A549 (cell line): ENCODE data around the gene ODF2L. TPM values are rescaled to one million over a fixed set of nuclear protein-coding genes. Genes with fewer than 3 reads are reported as not detected.

ENCODE experiments used
- ATAC-seq, 2 experiments: fragments of 200-7000 bp in 1 of 2; fragments of >200 bp in 1 of 2; cut with Nextera tagmentation in 1 of 2; cut with Tn5 transposase in 1 of 2; 3 replicates each; pipeline versions ENCODE4 v1.8.0 to v1.9.1; 2018 to 2020; ENCODE audit warnings: mild to moderate bottlenecking in 1 of 2, moderate library complexity in 1 of 2
- CTCF ChIA-PET: fragments of 300-600 bp; sonication (Branson Sonifier 250); formaldehyde crosslinking; extraction: SDS; loops from one replicate; lab custom pipeline; 2021; ENCODE audit warnings: antibody characterized with exemption, inconsistent platforms; lab: Yijun Ruan, JAX
- POLR2A ChIA-PET: fragments of 350-600 bp; formaldehyde crosslinking; extraction: SDS; loops from one replicate; lab custom pipeline; 2021; ENCODE audit warnings: antibody characterized with exemption, inconsistent platforms; lab: Yijun Ruan, JAX
- DNase-seq, 2 experiments: peaks; one replicate each; pipeline versions ENCODE4 v3.0.0 to v3.0.0-alpha.2; 2011 to 2016; ENCODE audit warnings: low read depth in 1 of 2, low spot score in 1 of 2
- FAIRE-seq: peaks from 2 replicates; lab custom pipeline; 2011; peaks lifted over from hg19 to GRCh38; lab: Jason Lieb, UNC
- H3K27ac ChIP-seq, 2 experiments: fragments of >200 bp; sonication (Bioruptor Twin); formaldehyde crosslinking; 3 replicates each; pipeline ENCODE4 v1.5.1; 2016 to 2017
- H3K4me1 ChIP-seq: fragments of >200 bp; sonication (Bioruptor Twin); formaldehyde crosslinking; 3 replicates; pipeline ENCODE4 v1.6.1; 2016
- H3K4me2 ChIP-seq: fragments of >200 bp; sonication (Bioruptor Twin); formaldehyde crosslinking; 3 replicates; pipeline ENCODE4 v1.6.1; 2016
- H3K4me3 ChIP-seq: fragments of >200 bp; sonication (Bioruptor Twin); formaldehyde crosslinking; 3 replicates; pipeline ENCODE4 v1.5.1; 2016
- H3K9me3 ChIP-seq: fragments of >200 bp; sonication (Bioruptor Twin); formaldehyde crosslinking; 3 replicates; pipeline ENCODE4 v1.6.1; 2016
- BHLHE40 ChIP-seq: IDR thresholded peaks from 2 replicates; pipeline ENCODE4 v1.6.1; 2012; ENCODE audit warnings: low read depth, low read length, inconsistent platforms
- CHD2 ChIP-seq: fragments of 150-350 bp; IDR thresholded peaks from 2 replicates; pipeline ENCODE4 v1.6.1; 2014; ENCODE audit warnings: low read length; ENCODE audit not compliant: partially characterized antibody
- CHD4 ChIP-seq: fragments of 200-600 bp; sonication (generic); IDR thresholded peaks from 2 replicates; pipeline ENCODE4 v1.6.1; 2016; ENCODE audit warnings: antibody characterized with exemption, mild to moderate bottlenecking, borderline replicate concordance
- E2F6 ChIP-seq: IDR thresholded peaks from 2 replicates; pipeline ENCODE4 v1.6.1; 2012; ENCODE audit warnings: low read depth, borderline replicate concordance
- EHMT2 ChIP-seq: fragments of 200-600 bp; sonication (generic); IDR thresholded peaks from 2 replicates; pipeline ENCODE4 v1.6.1; 2016; ENCODE audit warnings: antibody characterized with exemption, low read depth, mild to moderate bottlenecking, moderate library complexity
- ESRRA ChIP-seq: fragments of 150-350 bp; IDR thresholded peaks from 2 replicates; pipeline ENCODE4 v1.6.1; 2014; ENCODE audit warnings: mild to moderate bottlenecking, low read length, borderline replicate concordance
- FOSB ChIP-seq: fragments of 250-450 bp; sonication (Bioruptor Pico); IDR thresholded peaks from 2 replicates; pipeline ENCODE4 v1.5.0; 2020; ENCODE audit warnings: mild to moderate bottlenecking, moderate library complexity
- HDAC2 ChIP-seq: fragments of 200-600 bp; sonication (generic); IDR thresholded peaks from 2 replicates; pipeline ENCODE4 v1.6.1; 2016
- HES2 ChIP-seq: fragments of >200 bp; sonication (Bioruptor Twin); formaldehyde crosslinking; IDR thresholded peaks from 2 replicates; pipeline ENCODE4 v1.6.1; 2016
- HEYL ChIP-seq: fragments of 250-450 bp; sonication (Bioruptor Pico); IDR thresholded peaks from 2 replicates; pipeline ENCODE4 v1.8.0; 2021; ENCODE audit warnings: mild to moderate bottlenecking, moderate library complexity
- HMGXB4 ChIP-seq: fragments of 250-450 bp; sonication (Bioruptor Pico); IDR thresholded peaks from 2 replicates; pipeline ENCODE4 v1.5.0; 2021; ENCODE audit warnings: mild to moderate bottlenecking, moderate library complexity, borderline replicate concordance
- HOXB5 ChIP-seq: fragments of 250-450 bp; sonication (Bioruptor Pico); IDR thresholded peaks from 2 replicates; pipeline ENCODE4 v1.5.0; 2020; ENCODE audit warnings: mild to moderate bottlenecking, moderate library complexity
- MAFK ChIP-seq: fragments of 450-650 bp; IDR thresholded peaks from 2 replicates; pipeline ENCODE4 v1.6.1; 2014; ENCODE audit not compliant: partially characterized antibody
- MAZ ChIP-seq: fragments of 150-350 bp; IDR thresholded peaks from 2 replicates; pipeline ENCODE4 v1.6.1; 2014; ENCODE audit warnings: antibody characterized with exemption, low read depth, low read length, borderline replicate concordance
- MYC ChIP-seq: IDR thresholded peaks from 2 replicates; pipeline ENCODE4 v1.6.1; 2012; ENCODE audit warnings: mild to moderate bottlenecking, inconsistent platforms, low read length, improper control_type of control experiment, borderline replicate concordance
- NR3C1 ChIP-seq: fragments of >200 bp; sonication (Bioruptor Twin); formaldehyde crosslinking; IDR thresholded peaks from 3 replicates; pipeline ENCODE4 v1.6.1; 2017
- POLR2AphosphoS2 ChIP-seq: conservative IDR thresholded peaks from 2 replicates; pipeline ENCODE4 v1.6.1; 2012; ENCODE audit warnings: low read length, improper control_type of control experiment, inconsistent platforms
- RAD21 ChIP-seq, 2 experiments: fragments of >200 bp in 1 of 2; sonication (Bioruptor Twin) in 1 of 2; formaldehyde crosslinking in 1 of 2; IDR thresholded peaks in 1 of 2; conservative IDR thresholded peaks in 1 of 2; 2 replicates in 1 of 2; 3 replicates in 1 of 2; pipeline ENCODE4 v1.6.1; 2012 to 2018; ENCODE audit warnings: inconsistent platforms in 1 of 2
- REST ChIP-seq: fragments of 200-600 bp; sonication (generic); IDR thresholded peaks from 2 replicates; pipeline ENCODE4 v1.6.1; 2016; ENCODE audit warnings: antibody characterized with exemption, mild to moderate bottlenecking, moderate library complexity
- SREBF2 ChIP-seq: fragments of 450-650 bp; IDR thresholded peaks from 2 replicates; pipeline ENCODE4 v1.6.1; 2014; ENCODE audit warnings: mild to moderate bottlenecking, moderate library complexity
- USF2 ChIP-seq: fragments of 450-650 bp; IDR thresholded peaks from 2 replicates; pipeline ENCODE4 v1.6.1; 2014; ENCODE audit warnings: antibody characterized with exemption
- ZFP36 ChIP-seq: fragments of 450-650 bp; IDR thresholded peaks from 2 replicates; pipeline ENCODE4 v1.6.1; 2014; ENCODE audit warnings: borderline replicate concordance; ENCODE audit not compliant: partially characterized antibody
- ZNF302 ChIP-seq: fragments of 250-450 bp; sonication (Bioruptor Pico); IDR thresholded peaks from 2 replicates; pipeline ENCODE4 v1.9.0; 2021; ENCODE audit warnings: inconsistent platforms, mild to moderate bottlenecking, moderate library complexity
- ZSCAN20 ChIP-seq: fragments of 250-450 bp; sonication (Bioruptor Pico); IDR thresholded peaks from 2 replicates; pipeline ENCODE4 v1.8.0; 2022; ENCODE audit warnings: mild to moderate bottlenecking, moderate library complexity
- whole genome bisulfite sequencing: methylation state at CpG from one replicate; pipeline ENCODE4 v1.1.6; 2017; ENCODE audit errors: missing lambda C conversion rate; 5-methylcytosine and 5-hydroxymethylcytosine counted together
- polyA plus RNA-seq, 4 experiments: library from polyadenylated mRNA; depleted of rRNA in 3 of 4; stranded (reverse); fragments of >200 nt; fragmentation: RNase III in 1 of 4; extraction: RNeasy Plus Mini Kit Qiagen cat#74134 plus additional on column Dnase treatment in 1 of 4; gene quantifications; 2 replicates in 3 of 4; 3 replicates in 1 of 4; pipeline ENCODE4 v1.2.3, GENCODE V29; 2011 to 2017
- TF ChIP-seq, protein P1 (sequence below): fragments of 150-350 bp; IDR thresholded peaks from 2 replicates; pipeline ENCODE4 v1.6.1; 2014; ENCODE audit warnings: low read depth, mild to moderate bottlenecking, low read length
- TF ChIP-seq, protein P2 (sequence below): fragments of >200 bp; sonication (Bioruptor Twin); formaldehyde crosslinking; IDR thresholded peaks from 3 replicates; pipeline ENCODE4 v1.5.1; 2016

Gene ODF2L
- polyA plus RNA-seq, 2 of the 4 experiments (the other 2 are of a cell fraction), result 10.0 to 17.7 TPM

- TF ChIP-seq, protein P1, sequence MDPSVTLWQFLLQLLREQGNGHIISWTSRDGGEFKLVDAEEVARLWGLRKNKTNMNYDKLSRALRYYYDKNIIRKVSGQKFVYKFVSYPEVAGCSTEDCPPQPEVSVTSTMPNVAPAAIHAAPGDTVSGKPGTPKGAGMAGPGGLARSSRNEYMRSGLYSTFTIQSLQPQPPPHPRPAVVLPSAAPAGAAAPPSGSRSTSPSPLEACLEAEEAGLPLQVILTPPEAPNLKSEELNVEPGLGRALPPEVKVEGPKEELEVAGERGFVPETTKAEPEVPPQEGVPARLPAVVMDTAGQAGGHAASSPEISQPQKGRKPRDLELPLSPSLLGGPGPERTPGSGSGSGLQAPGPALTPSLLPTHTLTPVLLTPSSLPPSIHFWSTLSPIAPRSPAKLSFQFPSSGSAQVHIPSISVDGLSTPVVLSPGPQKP, result no peak
- TF ChIP-seq CHD2 (no peak), EHMT2 (no peak), HMGXB4 (no peak), E2F6 (no peak), FOSB (CRISPR knock-in tag) (no peak), HDAC2 (no peak), MYC (no peak)
- TF ChIP-seq, protein P2, sequence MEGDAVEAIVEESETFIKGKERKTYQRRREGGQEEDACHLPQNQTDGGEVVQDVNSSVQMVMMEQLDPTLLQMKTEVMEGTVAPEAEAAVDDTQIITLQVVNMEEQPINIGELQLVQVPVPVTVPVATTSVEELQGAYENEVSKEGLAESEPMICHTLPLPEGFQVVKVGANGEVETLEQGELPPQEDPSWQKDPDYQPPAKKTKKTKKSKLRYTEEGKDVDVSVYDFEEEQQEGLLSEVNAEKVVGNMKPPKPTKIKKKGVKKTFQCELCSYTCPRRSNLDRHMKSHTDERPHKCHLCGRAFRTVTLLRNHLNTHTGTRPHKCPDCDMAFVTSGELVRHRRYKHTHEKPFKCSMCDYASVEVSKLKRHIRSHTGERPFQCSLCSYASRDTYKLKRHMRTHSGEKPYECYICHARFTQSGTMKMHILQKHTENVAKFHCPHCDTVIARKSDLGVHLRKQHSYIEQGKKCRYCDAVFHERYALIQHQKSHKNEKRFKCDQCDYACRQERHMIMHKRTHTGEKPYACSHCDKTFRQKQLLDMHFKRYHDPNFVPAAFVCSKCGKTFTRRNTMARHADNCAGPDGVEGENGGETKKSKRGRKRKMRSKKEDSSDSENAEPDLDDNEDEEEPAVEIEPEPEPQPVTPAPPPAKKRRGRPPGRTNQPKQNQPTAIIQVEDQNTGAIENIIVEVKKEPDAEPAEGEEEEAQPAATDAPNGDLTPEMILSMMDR, result no peak
- Histone ChIP-seq H3K9me3 (no peaks in the 10 kb centered on the region), H3K4me3 (no peak overlapping the region), H3K27ac (no peak overlapping the region), H3K4me2 (no peak overlapping the region), H3K4me1 (no peaks in the 10 kb centered on the region)
- CTCF ChIA-PET, result no interaction called here
- no peak for ATAC-seq
- DNase-seq, result no peak
- POLR2A ChIA-PET, result no interaction called here
- FAIRE-seq, result no peak
Measured at GRCh38 chr1:86423473-86423872, 27.4 kb upstream of the ODF2L start.

GRCh38 chr1:86421601-86422280 is 25.6 kb upstream of the ODF2L start:
- Histone ChIP-seq H3K4me1 (no peaks in the 10 kb centered on the region), H3K9me3 (no peaks in the 10 kb centered on the region), H3K4me2 (no peak overlapping the region), H3K27ac (no peak overlapping the region), H3K4me3 (no peak overlapping the region)
- WGBS, result 51% methylated on average over 7 of the region's 7 CpGs
- TF ChIP-seq ESRRA (no peak), SREBF2 (no peak), HEYL (CRISPR knock-in tag) (no peak), USF2 (no peak), REST (no peak), CHD4 (no peak), BHLHE40 (no peak), ZSCAN20 (CRISPR knock-in tag) (no peak), ZFP36 (no peak), HDAC2 (no peak), MAZ (no peak), ZNF302 (no peak), HES2 (no peak), POLR2AphosphoS2 (no peak), MAFK (no peak), RAD21 (conservative IDR thresholded peaks at IDR 0.05 in 1 of 2, IDR thresholded peaks at IDR 0.05 in 1 of 2) (no peak), HOXB5 (CRISPR knock-in tag) (no peak), NR3C1 (no peak)
- no peak for ATAC-seq
- POLR2A ChIA-PET, result no interaction called here
- CTCF ChIA-PET, result no interaction called here
- no peak for FAIRE-seq
- no peak for DNase-seq
